SK-N-DZ (cell line): ENCODE measurements around the gene DCST1.

ENCODE experiments used
- DNase-seq: peaks from one replicate; pipeline ENCODE4 v3.0.0-alpha.2; 2015; ENCODE audit warnings: low spot score

Gene DCST1

DNA sequence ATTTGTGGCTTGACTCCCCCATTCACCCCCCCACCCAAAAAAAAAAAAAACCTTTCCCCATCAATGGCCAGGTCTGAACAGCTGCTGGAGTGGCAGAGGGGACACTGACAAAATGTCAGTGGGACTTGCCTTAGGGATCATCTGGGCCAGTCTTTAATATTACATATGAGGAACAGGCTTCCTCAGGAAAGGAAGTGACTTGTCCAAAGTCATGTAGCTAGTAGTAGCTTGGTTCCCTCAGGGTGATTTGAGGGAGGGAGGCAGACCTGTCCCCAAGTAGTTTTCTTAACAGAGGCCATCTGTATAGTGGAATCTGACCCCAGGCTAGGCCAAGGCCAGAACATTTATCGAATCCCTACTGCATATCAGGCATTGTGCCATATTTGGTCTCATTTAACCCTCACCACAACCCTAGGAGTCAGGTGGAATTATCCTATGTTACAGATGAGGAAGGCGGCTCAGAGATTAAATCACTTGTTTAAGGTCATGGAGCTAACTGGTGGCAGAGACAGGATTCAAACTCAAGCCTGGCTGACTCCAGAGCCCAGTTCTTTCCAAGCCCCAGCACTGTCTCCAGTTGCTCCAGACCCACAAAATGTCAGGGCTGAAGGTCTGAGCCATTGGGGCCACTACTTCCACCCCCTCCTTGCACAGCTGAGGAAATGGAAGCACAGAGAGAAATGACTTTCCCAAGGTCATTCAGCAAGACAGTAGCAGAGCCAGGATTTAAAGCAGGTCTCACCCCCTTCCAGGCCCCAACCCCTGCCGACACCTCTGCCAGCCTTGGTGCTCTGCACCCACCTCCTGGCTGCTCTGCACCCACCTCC is 20.6 kb upstream of the DCST1 start:
- DNase-seq, result no peak

DNA sequence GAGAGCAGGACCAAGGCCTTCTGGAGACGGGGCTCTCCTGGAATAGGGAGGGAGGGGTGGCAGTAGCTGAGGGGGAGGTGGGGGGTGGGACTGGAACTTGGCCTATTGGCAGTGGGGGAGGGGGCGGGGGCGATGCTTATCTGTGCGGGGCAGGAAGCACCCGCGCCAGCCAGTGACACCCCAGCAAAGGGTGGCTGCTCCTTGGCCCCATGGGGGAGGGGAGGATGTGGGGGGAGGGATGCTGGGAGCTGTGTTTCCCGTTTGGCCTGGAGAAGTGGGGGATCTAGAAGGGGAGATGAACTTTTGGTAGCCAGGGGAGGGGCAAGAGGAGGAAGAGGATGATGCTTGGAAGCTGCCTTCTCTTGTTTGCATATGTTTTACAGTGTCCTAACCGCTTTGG is 20.0 kb upstream of the DCST1 start:
- no peak for DNase-seq

DNA sequence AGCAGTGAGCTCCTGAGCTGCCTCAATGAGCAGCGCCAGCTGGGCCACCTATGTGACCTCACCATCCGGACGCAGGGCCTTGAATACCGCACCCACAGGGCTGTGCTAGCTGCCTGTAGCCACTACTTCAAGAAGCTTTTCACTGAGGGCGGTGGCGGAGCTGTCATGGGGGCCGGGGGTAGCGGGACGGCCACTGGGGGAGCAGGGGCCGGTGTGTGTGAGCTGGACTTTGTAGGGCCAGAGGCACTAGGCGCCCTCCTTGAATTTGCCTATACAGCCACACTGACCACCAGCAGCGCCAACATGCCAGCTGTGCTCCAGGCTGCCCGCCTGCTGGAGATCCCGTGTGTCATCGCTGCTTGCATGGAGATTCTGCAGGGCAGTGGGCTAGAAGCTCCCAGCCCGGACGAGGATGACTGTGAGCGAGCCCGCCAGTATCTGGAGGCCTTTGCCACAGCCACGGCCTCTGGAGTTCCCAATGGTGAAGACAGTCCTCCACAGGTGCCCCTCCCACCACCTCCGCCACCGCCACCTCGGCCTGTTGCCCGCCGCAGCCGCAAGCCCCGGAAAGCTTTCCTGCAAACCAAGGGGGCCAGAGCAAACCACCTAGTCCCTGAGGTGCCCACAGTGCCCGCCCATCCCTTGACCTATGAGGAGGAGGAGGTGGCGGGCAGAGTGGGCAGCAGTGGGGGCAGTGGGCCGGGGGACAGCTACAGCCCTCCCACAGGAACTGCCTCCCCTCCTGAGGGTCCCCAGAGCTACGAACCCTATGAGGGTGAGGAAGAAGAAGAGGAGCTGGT is 18.7 kb upstream of the DCST1 start:
- DNase-seq, result no peak

DNA sequence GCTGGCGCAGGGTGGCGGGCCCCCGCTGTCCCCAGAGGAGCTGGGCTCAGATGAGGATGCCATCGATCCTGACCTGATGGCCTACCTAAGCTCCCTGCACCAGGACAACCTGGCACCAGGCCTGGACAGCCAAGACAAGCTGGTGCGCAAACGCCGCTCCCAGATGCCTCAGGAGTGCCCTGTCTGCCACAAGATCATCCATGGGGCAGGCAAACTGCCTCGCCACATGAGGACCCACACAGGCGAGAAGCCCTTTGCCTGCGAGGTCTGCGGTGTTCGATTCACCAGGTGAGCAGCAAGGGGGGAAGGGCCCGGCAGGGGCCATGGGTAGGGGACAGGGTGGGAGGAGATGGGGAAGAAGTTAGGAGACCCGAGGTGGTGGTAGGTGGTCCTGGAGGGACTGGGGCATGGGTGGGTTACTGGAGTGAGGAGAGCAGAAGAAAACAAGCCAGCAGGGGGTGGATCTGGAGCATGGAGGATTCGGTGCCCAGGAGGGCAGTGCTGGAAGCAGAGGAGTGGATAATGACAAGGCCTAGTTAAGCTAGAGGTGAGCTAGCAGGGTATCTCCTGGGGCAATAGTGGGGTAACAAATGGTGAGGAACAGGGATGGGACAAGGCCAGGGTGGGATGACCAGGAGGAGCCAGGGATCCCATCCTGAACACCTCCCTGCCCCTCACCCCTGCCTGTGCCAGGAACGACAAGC is 17.9 kb upstream of the DCST1 start:
- no peak for DNase-seq

DNA sequence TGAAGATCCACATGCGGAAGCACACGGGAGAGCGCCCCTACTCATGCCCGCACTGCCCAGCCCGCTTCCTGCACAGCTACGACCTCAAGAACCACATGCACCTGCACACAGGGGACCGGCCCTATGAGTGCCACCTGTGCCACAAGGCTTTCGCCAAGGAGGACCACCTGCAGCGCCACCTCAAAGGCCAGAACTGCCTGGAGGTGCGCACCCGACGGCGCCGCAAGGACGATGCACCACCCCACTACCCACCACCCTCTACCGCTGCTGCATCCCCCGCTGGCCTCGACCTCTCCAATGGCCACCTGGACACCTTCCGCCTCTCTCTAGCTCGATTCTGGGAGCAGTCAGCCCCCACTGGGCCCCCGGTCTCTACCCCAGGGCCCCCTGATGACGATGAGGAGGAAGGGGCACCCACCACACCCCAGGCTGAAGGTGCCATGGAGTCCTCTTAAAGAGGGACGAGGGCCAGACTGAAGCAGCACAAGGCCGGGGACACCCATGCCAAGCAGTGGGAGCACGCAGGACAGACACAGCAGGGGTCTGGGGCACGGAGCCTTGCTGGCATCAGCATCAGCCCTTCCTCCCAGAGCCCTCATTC is 17.3 kb upstream of the DCST1 start:
- DNase-seq, result no peak

DNA sequence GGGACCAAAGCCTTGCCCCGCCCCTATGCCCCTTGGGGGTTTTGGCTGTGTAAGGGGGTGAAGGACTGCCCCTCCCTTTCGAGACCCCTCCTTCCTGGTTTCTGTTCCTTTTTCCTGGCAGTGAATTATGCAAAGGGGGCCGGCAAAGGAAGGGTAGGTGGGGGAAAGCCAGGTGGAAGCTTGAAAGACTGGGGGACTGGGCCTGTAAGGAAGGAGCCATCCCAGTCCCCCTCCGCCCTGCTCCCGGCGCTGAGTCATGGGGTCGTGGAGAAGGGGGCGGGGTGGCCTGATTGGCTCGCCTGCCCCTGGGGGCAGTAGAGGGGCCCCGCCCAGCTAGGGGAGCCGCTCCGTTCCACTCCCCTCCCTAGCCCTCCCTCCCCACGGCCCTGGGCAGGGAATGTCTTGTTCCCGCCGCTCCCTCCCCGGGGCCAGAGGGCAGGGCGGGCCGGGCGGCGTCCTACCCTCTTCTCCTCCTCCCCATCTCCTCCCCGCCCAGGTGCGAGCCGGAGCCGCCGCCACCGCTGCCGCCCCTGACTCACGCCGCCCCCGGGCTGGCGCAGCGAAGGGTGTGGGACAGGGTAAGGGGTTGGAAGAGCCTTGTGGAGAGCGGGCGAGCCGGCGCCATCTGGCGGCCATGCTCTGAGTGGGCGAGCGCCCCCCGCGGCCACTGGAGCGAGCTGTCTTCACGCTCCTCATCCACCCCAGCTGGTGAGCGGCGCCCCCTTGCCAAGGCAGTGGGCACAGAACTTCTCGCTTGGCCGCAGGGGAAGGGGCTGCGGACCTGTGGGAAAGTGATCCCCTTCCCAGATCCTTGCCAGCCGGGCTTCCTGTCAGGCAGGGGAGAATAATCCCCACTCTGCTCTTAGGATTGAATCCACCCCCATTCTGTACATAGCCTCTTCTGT is 16.3 kb upstream of the DCST1 start:
- DNase-seq, result peak; percentile 94

DNA sequence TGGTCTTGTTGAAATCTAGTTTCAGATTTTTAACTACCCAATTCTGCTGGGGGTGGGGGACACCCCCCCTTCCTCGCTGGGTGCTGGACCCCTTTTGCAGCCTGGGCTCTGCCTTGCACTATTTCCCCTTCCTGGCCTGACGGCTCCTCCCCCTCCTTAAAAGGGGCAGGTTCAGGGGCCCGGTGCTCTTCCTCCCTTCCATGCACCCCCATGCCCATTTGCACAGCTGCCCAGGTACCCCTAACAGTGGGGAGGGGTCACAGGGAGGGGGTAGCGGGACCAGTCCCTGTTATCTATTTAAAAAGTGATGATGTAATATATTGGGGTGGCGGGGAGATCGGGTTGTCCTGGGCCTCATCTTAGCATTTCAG is 15.7 kb upstream of the DCST1 start:
- DNase-seq, result no peak

DNA sequence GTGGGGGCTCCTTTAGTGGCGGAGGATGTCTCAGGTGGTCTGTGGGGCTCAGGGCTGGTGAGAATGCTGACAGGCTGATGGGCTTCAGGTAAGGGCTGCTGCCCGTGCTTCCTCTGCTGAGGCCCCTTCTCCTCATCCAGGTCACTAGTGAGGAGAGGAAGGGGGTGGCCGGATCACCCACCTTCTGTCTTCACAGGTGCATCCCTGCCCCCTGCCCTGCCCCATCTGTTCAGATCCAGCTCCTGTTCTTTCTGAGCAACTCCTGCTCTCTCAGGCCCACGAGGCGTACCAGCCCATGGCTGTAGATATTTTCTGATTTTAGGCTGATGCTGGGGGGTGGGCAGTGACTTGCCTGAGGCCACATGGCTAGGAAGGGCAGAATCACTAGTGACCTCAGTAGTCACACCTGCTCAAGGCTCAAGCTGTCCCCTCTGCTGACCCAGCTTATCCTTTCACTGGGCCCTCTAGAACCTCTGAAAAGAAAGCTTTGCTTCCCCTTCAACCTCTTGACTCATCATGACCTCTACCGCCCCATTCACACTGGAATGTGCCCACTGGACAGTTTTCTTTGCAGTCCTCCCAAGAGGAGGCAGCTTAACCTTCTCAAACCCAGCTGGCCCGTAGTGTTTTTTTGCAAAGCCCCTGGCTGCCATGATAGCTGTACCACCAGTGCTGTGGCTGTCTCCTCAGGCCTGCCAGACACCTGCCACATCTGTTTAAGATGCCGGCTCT is 14.8 kb upstream of the DCST1 start:
- no peak for DNase-seq

DNA sequence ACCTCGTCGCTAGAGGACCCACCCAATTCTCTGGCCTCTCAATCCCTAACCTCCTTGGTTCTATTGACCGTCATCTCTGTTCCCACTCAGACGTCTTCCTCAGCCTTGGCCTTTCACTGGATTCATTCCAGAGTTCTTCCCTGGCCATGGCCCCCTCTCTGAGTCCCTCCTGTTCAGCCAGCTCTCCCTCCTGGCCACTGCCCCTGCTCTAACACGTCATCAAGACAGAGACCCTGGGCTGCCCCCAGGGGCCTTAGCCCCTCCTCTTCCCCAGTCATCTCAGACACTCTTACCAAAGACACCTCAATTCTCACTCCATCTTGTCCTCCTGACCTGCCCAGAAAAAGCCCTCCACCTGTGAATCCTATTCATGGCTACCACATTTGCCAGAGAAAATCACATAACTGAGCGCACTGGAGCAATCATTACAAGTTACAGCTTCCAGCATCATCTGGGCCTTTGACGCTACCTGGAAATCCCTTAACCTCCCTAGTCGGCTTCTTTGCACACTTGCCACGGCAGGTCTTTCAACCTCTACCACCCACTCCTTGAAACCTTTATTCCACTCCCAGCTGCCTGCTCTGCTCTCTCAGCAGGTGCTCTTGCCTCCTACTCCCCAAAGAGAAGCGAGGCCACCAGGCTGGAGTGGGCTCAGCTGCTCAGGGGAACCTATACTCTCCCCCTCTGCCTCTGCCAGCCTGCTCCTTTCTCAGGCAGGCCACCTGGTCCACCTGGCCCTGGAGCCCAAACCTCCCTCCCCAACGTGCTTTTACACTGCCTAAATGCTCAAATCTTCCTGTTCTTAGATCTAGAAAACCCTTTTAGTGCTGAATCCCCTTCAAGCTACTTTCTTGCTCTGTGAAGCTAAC is 14.0 kb upstream of the DCST1 start:
- DNase-seq, result no peak

DNA sequence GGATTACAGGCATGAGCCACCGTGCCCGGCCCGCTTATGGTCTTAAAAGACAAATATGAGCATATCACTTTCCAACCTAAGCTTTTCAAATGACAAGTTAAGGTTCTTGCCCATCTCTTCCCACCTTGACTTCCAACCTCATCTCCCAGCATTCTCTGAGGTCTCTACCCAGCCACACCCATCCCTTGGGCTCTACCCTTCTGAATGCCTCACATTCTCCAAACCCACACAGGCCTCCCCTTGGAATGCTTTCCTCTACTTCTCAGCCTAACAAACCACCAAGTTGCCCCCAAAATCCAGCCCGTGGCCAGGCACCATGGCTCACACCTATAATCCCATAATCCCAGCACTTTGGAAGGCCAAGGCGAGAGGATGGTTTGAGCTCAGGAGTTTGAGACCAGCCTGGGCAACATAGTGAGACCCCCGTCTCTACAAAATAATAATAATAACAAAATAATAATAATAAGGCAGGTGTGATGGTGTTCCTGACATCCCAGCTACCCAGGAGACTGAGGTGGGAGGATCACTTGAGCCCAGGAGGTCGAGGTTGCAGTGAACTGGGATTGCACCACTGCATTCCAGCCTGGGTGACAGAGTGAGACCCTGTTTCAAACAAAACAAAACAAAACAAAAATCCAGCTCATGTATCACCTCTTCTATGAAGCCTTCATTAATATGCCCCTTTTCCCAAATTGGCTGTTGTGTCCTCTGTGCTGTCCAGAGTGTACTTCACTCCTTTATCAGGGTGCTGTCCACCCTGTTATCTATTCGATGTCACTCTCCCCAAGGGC is 11.3 kb upstream of the DCST1 start:
- no peak for DNase-seq

DNA sequence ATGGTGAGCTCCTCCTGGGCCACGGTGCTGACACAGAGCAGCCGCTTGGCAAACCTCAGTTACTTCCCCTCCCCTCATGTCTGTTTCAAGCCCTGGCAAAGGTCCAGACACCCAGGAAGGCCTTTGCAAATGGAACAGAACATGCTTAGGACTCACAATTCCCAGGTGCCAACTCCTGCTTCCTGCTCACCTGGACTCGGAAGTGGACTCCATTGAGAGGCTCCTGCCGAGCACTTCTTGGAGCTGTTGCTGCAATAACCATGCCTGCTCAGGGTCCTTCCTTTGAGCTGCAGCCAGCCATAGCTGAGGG is 10.7 kb upstream of the DCST1 start:
- DNase-seq, result no peak

DNA sequence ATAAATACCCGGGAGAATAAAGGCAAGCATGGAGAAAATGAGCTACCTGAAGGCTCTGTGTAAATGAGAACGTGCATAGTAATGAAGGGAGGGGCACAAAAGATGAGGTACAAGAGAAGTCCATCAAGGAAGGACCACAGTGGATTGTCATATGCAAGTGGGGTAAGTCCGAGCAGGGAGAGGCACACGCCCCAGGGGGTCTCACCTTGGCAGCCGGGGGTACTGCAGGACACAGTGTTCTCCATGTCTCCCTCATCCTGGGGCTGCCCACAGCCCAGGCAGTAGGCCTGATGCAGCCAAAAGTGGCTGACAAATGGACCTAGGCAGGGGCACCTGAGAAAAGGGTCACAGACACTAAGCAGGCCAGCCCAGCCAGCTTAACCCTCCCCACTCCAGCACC is 10.0 kb upstream of the DCST1 start:
- DNase-seq, result no peak

DNA sequence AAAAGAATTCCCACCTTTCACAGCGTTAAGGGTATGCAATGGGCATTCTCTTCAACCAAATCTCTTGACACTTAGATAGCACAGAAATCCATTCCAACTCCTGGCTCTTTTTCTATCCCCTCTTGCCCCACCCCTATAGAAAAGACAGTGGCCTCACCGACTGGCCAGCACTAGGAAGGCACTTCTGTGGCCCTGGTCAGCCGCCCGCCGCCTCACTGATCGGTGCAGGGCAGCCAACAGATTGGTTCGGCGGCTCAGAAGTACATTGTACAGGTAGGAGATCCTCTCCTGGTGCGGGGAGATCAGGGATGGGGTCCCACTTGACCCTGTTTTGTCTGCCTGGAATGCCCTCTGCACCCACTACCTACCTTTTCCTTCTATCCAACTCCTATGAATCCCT is 9.3 kb upstream of the DCST1 start:
- DNase-seq, result no peak

DNA sequence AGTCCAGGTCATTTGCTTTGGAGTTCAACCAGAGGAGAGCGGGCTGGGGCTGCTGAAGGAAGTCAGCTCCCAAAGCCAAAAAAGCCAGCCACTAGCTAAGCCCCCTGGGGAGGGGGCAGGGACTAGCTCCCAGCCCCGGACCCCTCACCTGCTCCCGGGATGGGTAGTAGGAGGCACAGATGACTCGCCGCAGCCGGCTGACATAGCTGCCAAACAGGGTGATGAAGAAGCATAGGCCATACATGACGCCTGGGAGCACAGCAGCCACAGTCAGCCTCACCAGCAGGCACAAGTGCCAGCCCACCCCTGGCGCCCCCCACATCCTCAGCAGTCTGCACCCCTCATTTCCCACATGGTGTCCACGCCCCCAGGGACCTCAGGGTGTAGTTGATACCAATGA is 7.5 kb upstream of the DCST1 start:
- DNase-seq, result no peak

DNA sequence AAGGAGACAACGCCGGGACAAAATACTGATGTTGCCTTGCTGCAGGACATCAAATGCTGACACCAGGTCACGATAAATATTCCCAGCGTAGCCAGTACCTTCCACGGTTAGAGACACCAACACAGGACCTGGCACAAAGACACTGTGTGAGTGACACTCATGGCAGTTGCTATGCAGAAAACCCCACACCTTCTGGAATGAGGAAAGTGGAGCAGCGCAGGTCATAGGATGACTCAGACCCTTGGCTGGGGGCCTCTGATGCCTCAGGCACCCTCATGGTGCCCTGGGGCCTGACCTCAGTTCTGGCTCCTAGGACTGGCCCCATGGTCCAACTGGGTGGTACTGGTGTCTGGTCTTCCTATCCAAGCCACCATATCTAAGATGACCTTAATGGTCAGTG is 7.0 kb upstream of the DCST1 start:
- no peak for DNase-seq

DNA sequence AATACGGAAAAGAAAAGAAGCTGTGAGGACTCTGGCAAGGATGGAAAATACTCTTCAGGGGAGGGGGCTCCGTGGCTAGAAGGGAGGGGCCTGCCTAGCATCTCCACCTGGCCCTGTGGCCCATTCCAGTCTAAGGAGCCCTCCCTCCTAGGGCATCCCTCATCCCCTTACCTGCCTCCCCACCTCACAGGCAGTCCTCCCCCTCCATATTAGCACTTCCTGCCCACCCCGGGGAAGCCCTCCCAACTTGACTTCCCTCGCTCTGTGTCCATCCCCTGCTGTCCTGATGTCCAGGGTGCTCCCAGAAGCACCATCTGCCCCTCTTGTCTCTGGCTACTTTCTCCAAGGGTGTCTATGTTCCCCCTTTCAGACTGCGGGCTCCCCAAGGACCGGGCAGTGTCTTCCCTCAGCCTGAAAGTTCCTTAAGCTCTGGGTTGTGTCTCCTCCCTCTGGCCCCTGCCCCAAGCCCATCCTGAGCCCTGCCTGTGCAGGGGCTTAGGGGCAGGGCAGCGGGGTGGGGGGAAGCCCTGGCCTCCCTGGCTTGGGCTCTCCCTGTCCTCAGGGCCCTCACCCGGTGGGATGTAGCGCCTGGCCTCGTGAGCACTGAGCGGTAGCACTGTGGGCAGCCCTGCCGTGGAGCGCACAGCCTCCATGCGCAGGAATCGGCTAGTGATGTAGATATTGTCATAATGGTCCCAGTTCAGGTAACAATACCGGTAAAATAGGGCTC is 3.9 kb upstream of the DCST1 start:
- no peak for DNase-seq

DNA sequence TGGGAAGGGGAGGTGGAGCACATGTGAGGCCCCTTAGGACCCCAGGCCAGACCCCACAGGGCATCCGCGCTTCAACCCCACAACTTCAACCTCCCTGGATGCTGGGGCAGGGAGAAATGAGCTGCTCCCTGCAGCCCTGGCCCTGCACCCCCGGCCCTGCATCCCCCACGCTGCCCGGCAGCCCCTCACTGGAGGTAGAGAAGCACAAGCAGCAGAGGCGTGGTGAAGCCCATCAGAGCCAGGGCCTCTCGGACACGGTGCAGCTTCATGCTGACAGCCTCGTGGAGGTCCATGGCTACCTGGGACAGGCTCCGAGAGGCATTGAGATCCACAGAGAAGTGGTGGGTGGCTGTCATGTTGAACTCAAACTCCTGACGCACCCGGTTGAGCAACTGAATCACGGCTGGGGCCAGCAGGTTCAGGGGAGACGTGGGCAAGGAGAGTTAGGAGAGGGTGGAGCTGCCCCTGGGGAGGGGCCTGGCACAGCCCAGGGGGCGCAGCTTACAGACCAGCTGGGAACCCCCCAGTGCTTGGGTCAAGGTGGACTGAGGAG is 3.3 kb upstream of the DCST1 start:
- no peak for DNase-seq

DNA sequence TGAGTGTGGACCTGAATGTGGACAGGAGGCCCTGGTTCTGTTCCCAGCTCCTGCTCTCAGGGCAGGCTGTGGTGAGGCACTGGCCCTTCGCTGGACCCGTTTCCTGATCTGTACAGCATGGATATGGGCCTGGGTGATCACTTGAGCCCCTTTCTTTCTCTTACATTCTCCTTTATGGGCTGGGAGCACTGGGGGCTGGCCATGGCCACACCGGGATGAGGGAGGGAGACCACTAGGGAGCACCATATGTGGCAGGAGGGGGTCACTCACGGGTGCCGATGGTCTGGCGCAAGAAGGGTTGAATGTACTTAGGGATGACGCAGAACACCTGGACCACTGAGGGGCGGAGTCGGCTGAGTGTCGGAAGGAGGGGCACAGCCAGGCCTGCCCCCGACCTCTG is 2.7 kb upstream of the DCST1 start:
- DNase-seq, result no peak
